Uterus (tissue), 4 donors: ENCODE measurements around the gene MTMR12. TPM values are rescaled to one million over a fixed set of nuclear protein-coding genes. Genes with fewer than 3 reads are reported as not detected.
"Not testable (repeated sequence)": the region's sequence is repeated elsewhere in the genome, so short reads cannot be mapped to it uniquely, and the experiment has no call there.

ENCODE experiments used
- DNase-seq, 2 donors: peaks; one replicate each; pipeline ENCODE4 v3.0.0-alpha.2; 2019 to 2020
- H3K27ac ChIP-seq, 2 donors: fragments of 200-600 bp; sonication (generic); 1 replicate in 1 of 2; 2 replicates in 1 of 2; pipeline ENCODE4 v1.5.1; 2016 to 2018
- H3K27me3 ChIP-seq, 2 donors: fragments of 200-600 bp; sonication (generic); one replicate each; pipeline ENCODE4 v1.5.1; 2018 to 2019; ENCODE audit warnings: control low read depth in 1 of 2
- H3K36me3 ChIP-seq, 2 donors: fragments of 200-600 bp; sonication (generic); one replicate each; pipeline ENCODE4 v1.5.1; 2019; ENCODE audit warnings: control low read depth in 1 of 2
- H3K4me1 ChIP-seq, 2 donors: fragments of 200-600 bp; sonication (generic); one replicate each; pipeline ENCODE4 v1.5.1; 2018 to 2019; ENCODE audit warnings: control low read depth in 1 of 2
- H3K4me3 ChIP-seq, 2 donors: fragments of 200-600 bp; sonication (generic); 1 replicate in 1 of 2; 2 replicates in 1 of 2; pipeline ENCODE4 v1.5.1; 2018 to 2019; ENCODE audit warnings: mild to moderate bottlenecking in 1 of 2
- H3K9me3 ChIP-seq, 2 donors: fragments of 200-600 bp; sonication (generic); one replicate each; pipeline ENCODE4 v1.5.1; 2019; ENCODE audit warnings: control low read depth in 1 of 2
- POLR2A ChIP-seq, 2 donors: fragments of 450-650 bp; IDR thresholded peaks; one replicate each; pipeline ENCODE4 v1.6.1; 2016; ENCODE audit warnings: antibody characterized with exemption in 2 of 2, mild to moderate bottlenecking in 1 of 2, moderate library complexity in 1 of 2
- intact Hi-C: fragments of 100-400 bp; cut with DNase I; formaldehyde crosslinking; loops from one replicate; pipeline ENCODE4 v1.15.1; 2023; ENCODE audit warnings: low total_unique reads
- total RNA-seq, 4 donors: library from RNA; depleted of rRNA in 3 of 4; stranded (reverse); fragments of >200 nt in 3 of 4; gene quantifications; one replicate each; pipeline versions ENCODE4 v1.1.0 to v1.2.4, GENCODE V29; 2014 to 2023
- TF ChIP-seq, protein P1 (sequence below), 4 experiments: fragments of 200-600 bp in 2 of 4; fragments of 450-650 bp in 2 of 4; sonication (generic) in 2 of 4; IDR thresholded peaks; one replicate each; pipeline ENCODE4 v1.5.1; 2016 to 2019; ENCODE audit warnings: antibody characterized with exemption in 4 of 4, mild to moderate bottlenecking in 2 of 4, moderate library complexity in 1 of 4
- donor health status: DM: yes; HTN: yes; CAD: no.

MTMR12 gene
- total RNA-seq, 4 donors from 2014 or later = 37.6 to 96.6 (median 54.6) TPM

DNA sequence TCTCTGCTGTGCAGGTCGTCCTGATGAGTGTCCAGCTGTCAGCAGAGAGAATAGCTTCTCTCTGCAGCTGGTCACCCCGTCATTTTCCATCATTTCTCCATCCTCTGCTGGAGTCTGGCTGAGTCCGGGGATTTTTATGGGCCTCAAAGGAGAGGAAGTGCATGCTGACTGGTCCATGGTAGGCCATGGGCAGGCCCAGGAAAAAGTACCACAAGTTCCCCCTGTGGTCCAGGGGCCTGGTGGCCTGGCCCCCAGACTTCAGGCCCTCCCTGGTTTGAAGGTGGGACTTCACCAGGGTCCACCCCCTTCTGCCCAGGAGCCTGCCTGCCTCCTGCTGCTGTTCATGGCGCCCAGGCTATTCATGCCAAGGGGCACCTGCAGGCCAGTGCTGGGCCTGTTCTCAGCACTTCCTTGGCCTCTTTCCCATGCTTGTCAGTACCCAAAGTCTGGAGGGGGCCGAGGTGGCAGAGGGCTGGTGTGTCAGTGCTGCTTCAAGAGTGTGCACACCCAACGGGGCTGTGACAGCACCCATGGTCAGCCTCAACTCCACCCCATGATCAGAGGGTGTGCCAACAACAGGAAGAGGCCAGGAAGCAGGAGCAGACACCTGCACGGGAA lies 7.3 kb upstream of the MTMR12 start:
- H3K9me3 ChIP-seq = no peaks in the 10 kb centered on the region
- no peak for DNase-seq
- H3K27me3 ChIP-seq = no peaks in the 10 kb centered on the region
- intact Hi-C loops = loop anchor here (10.0 kb wide), 2 partner anchors 75 to 275 kb away; no protein-coding TSS in a partner anchor
- H3K27ac ChIP-seq = no peak overlapping the region
- no peaks in the 10 kb centered on the region for H3K36me3 ChIP-seq
- H3K4me3 ChIP-seq = no peak overlapping the region
- no peaks in the 10 kb centered on the region for H3K4me1 ChIP-seq
- TF ChIP-seq POLR2A (IDR thresholded peaks at IDR 0.05) = no peak
- TF ChIP-seq, protein P1, sequence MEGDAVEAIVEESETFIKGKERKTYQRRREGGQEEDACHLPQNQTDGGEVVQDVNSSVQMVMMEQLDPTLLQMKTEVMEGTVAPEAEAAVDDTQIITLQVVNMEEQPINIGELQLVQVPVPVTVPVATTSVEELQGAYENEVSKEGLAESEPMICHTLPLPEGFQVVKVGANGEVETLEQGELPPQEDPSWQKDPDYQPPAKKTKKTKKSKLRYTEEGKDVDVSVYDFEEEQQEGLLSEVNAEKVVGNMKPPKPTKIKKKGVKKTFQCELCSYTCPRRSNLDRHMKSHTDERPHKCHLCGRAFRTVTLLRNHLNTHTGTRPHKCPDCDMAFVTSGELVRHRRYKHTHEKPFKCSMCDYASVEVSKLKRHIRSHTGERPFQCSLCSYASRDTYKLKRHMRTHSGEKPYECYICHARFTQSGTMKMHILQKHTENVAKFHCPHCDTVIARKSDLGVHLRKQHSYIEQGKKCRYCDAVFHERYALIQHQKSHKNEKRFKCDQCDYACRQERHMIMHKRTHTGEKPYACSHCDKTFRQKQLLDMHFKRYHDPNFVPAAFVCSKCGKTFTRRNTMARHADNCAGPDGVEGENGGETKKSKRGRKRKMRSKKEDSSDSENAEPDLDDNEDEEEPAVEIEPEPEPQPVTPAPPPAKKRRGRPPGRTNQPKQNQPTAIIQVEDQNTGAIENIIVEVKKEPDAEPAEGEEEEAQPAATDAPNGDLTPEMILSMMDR (IDR thresholded peaks at IDR 0.05) = no peak

DNA sequence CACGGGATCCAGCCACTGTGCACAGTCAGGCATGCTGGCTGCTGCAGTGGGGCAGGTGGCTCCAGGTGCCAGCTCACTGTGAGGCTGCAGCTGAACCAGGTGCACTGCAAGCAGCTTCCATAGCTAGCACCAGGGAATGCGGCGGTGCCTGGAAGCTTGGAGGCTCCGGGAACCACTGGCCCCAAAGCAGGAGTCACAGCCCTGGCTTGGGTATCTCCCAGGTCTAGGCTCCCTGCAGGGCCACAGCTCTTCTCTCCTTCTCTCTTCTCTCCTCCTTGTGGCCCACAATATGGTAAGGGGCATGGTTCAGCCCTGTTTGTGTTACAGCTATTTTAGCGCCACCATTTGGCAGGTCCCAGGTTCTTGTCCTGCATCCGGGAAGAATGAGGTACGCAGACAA lies 6.7 kb upstream of the MTMR12 start:
- Histone ChIP-seq H3K27me3 (no peaks in the 10 kb centered on the region), H3K36me3 (no peaks in the 10 kb centered on the region), H3K4me3 (no peak overlapping the region), H3K9me3 (no peaks in the 10 kb centered on the region), H3K27ac (no peak overlapping the region), H3K4me1 (no peaks in the 10 kb centered on the region)
- intact Hi-C loops = loop anchor here (10.0 kb wide), 1 partner anchor 275 kb away; no protein-coding TSS in a partner anchor
- TF ChIP-seq, protein P1 (IDR thresholded peaks at IDR 0.05) = no peak
- no peak for TF ChIP-seq POLR2A (IDR thresholded peaks at IDR 0.05)
- DNase-seq = no peak

DNA sequence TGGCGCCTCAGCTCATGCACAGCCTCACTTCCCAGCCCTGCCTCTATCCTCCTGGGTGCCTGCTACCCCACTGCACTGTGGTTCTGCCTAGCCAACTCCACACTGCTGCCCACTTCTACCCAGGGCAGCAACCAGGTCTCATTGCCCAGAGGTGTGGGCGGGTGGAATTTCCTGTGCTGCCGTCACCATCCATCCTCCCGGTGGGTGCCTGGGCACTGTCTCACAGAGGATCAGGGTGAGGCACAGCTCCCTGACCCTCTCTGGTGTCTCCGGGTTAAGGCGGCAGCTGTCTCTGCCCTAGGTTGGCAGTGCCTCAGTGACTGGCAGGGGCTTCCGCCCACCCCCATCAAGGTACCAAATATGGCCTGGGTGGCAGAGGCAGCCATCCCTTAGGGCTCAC lies 4.3 kb upstream of the MTMR12 start:
- DNase-seq = no peak
- Histone ChIP-seq H3K27me3 (no peaks in the 10 kb centered on the region), H3K27ac (no peak overlapping the region), H3K9me3 (no peaks in the 10 kb centered on the region), H3K36me3 (no peaks in the 10 kb centered on the region), H3K4me1 (no peaks in the 10 kb centered on the region), H3K4me3 (no peak overlapping the region)
- intact Hi-C loops = loop anchor here (10.0 kb wide), 1 partner anchor 278 kb away; no protein-coding TSS in a partner anchor
- no peak for TF ChIP-seq POLR2A (IDR thresholded peaks at IDR 0.05)
- TF ChIP-seq, protein P1 (IDR thresholded peaks at IDR 0.05) = no peak

DNA sequence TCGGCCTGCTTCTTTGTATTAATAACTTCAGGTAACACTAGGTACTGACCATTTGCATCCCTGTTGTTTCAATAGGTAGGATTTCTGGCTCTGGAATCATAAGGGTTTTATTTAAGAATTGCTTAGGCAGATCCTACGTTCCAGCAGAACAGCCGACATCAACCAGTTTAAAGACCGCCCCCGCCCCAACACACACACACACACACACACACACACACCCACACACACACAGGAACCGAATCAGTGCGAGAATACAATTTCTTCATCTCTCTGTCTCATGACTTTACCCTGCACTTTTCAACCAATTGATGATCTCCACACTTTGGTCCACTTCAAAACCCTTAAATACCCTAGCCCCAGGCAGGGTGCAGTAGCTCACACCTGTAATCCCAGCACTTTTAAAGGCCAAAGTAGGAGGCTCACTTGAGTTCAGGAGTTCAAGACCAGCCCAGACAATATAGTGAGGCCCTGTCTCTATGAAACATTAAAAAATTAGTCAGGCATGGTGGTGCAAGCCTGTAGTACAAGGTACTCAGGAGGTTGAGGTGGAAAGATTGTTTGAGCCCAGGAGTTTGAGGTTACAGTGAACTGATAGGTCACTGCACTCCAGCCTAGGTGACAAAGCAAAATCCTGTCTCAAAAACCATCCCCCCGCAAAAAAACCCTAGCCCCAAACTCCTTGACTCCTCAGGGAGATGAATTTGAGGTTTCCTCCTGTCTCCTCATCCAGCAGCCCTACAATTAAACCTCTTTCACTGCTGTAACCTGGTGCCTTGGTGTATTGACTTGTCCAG lies 2.7 kb upstream of the MTMR12 start:
- Histone ChIP-seq H3K36me3 (no peaks in the 10 kb centered on the region), H3K4me3 (no peak overlapping the region), H3K4me1 (no peaks in the 10 kb centered on the region), H3K27me3 (no peaks in the 10 kb centered on the region), H3K27ac (no peak overlapping the region), H3K9me3 (no peaks in the 10 kb centered on the region)
- TF ChIP-seq, protein P1 (IDR thresholded peaks at IDR 0.05) = no peak
- TF ChIP-seq POLR2A (IDR thresholded peaks at IDR 0.05) = no peak
- intact Hi-C loops = loop anchor here (10.0 kb wide), 1 partner anchor 279 kb away; no protein-coding TSS in a partner anchor
- DNase-seq = no peak

DNA sequence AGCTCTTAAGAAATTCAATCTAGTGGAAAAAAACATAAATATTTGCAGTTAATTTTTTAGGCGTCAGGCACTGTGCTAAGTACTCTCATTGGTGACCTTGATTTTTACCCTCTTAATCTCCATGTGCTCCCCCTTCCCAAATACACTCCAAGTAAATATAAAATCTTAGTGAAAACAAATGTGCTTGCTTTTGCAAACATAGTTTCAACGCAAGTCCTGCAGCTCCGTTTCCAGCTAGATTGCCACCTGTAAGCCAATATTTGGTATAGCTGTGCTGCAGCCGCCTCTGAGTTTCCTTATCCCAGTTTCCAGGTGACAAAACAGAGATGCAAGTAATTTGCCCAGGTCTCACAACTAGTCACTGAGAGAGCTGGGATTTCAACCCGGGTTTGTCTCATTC lies 1.9 kb upstream of the MTMR12 start:
- Histone ChIP-seq H3K27ac (no peak overlapping the region), H3K4me3 (no peak overlapping the region), H3K27me3 (no peaks in the 10 kb centered on the region), H3K36me3 (no peaks in the 10 kb centered on the region), H3K4me1 (no peaks in the 10 kb centered on the region), H3K9me3 (no peaks in the 10 kb centered on the region)
- intact Hi-C loops = loop anchor here (10.0 kb wide), 1 partner anchor 280 kb away; no protein-coding TSS in a partner anchor
- no peak for DNase-seq
- TF ChIP-seq, protein P1 (IDR thresholded peaks at IDR 0.05) = no peak
- TF ChIP-seq POLR2A (IDR thresholded peaks at IDR 0.05) = no peak

DNA sequence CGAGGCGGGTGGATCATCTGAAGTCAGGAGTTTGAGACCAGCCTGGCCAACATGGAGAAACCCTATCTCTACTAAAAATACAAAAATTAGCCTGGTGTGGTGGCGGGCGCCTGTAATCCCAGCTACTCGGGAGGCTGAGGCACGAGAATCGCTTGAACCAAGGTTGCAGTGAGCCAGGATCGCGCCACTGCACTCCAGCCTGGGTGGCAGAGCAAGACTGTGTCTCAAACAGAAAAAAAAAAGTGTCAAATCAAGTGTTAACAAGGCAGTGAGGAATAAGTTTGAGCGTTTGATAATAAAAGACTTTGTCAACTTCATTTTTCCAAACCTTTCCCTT lies 1.4 kb upstream of the MTMR12 start:
- intact Hi-C loops = loop anchor here (10.0 kb wide), 1 partner anchor 281 kb away; no protein-coding TSS in a partner anchor
- H3K27ac ChIP-seq, H3K9me3 ChIP-seq, H3K4me1 ChIP-seq, H3K4me3 ChIP-seq, DNase-seq, H3K27me3 ChIP-seq, H3K36me3 ChIP-seq: not testable (repeated sequence)
